H1 (cell line): ENCODE results near the gene TMEM238. TPM values are rescaled to one million over a fixed set of nuclear protein-coding genes. Genes with fewer than 3 reads are reported as not detected.

Experiments
- CTCF ChIA-PET: fragments of 300-600 bp; sonication (Branson Sonifier 250); formaldehyde crosslinking; loops from one replicate; lab custom pipeline; 2021; ENCODE audit not compliant: partially characterized antibody; lab: Charles Lee
- POLR2A ChIA-PET: fragments of 300-600 bp; sonication (Branson Sonifier 250); formaldehyde crosslinking; loops from one replicate; lab custom pipeline; 2021; ENCODE audit warnings: inconsistent platforms; ENCODE audit not compliant: partially characterized antibody; lab: Charles Lee
- DNase-seq, 2 experiments: peaks; one replicate each; pipeline versions ENCODE4 v3.0.0 to v3.0.0-alpha.2; 2010 to 2022; ENCODE audit warnings: low spot score in 2 of 2, low read depth in 1 of 2, mixed read lengths in 1 of 2
- FAIRE-seq: peaks from 2 replicates; lab custom pipeline; 2011; peaks lifted over from hg19 to GRCh38; lab: Jason Lieb, UNC
- H2AFZ ChIP-seq: 2 replicates; pipeline ENCODE4 v1.8.1; 2012; ENCODE audit warnings: low read length, inconsistent platforms
- H2AK5ac ChIP-seq: 2 replicates; pipeline ENCODE4 v1.6.1; 2013; ENCODE audit warnings: low read depth, low read length
- H2BK120ac ChIP-seq: replicated peaks from 2 replicates; pipeline ENCODE3; 2013; ENCODE audit warnings: low read depth, low read length, inconsistent platforms
- H2BK12ac ChIP-seq: 2 replicates; pipeline ENCODE4 v1.6.1; 2013; ENCODE audit warnings: low read depth, low read length
- H2BK15ac ChIP-seq: 2 replicates; pipeline ENCODE4 v1.6.1; 2013; ENCODE audit warnings: low read length
- H2BK20ac ChIP-seq: 2 replicates; pipeline ENCODE4 v1.6.1; 2013; ENCODE audit warnings: low read length
- H2BK5ac ChIP-seq: 2 replicates; pipeline ENCODE4 v1.6.1; 2013; ENCODE audit warnings: low read depth, low read length
- H3K14ac ChIP-seq: 2 replicates; pipeline ENCODE4 v1.6.1; 2013; ENCODE audit warnings: inconsistent platforms; ENCODE audit not compliant: insufficient read length
- H3K18ac ChIP-seq: 2 replicates; pipeline ENCODE4 v1.6.1; 2013; ENCODE audit warnings: low read length; ENCODE audit errors: extremely low read depth
- H3K23ac ChIP-seq: 2 replicates; pipeline ENCODE4 v1.6.1; 2013; ENCODE audit warnings: inconsistent platforms; ENCODE audit not compliant: insufficient read length
- H3K23me2 ChIP-seq: 2 replicates; pipeline ENCODE4 v1.6.1; 2013; ENCODE audit warnings: low read depth, low read length
- H3K27ac ChIP-seq: 2 replicates; pipeline ENCODE4 v1.6.1; 2011; ENCODE audit warnings: low read depth, low read length, inconsistent platforms
- H3K27me3 ChIP-seq, 4 experiments: replicated peaks in 1 of 4; 1 replicate in 1 of 4; 2 replicates in 3 of 4; pipeline versions ENCODE4 v1.6.1 to v1.8.1; 2011 to 2013; ENCODE audit warnings: low read length in 3 of 4, mild to moderate bottlenecking in 3 of 4, inconsistent platforms in 2 of 4, mixed read lengths in 2 of 4, moderate library complexity in 1 of 4; ENCODE audit not compliant: control insufficient read depth in 3 of 4, insufficient read depth in 3 of 4; ENCODE audit errors: extremely low read depth in 1 of 4
- H3K36me3 ChIP-seq, 4 experiments: 2 replicates each; pipeline versions ENCODE4 v1.6.1 to v1.8.1; 2011 to 2013; ENCODE audit warnings: mild to moderate bottlenecking in 4 of 4, low read length in 3 of 4, moderate library complexity in 2 of 4, control low read depth in 1 of 4, inconsistent platforms in 1 of 4; ENCODE audit not compliant: insufficient read depth in 4 of 4, control insufficient read depth in 2 of 4
- H3K4ac ChIP-seq: replicated peaks from 2 replicates; pipeline ENCODE3; 2013; ENCODE audit warnings: low read length, low read depth, mixed read lengths, inconsistent platforms; ENCODE audit not compliant: insufficient read length
- H3K4me1 ChIP-seq, 4 experiments: replicated peaks in 1 of 4; 1 replicate in 1 of 4; 2 replicates in 3 of 4; pipeline versions ENCODE4 v1.6.1 to v1.8.1; 2011 to 2013; ENCODE audit warnings: low read length in 3 of 4, inconsistent platforms in 2 of 4, mixed read lengths in 1 of 4; ENCODE audit not compliant: insufficient read depth in 4 of 4, control insufficient read depth in 3 of 4
- H3K4me2 ChIP-seq, 2 experiments: 2 replicates each; pipeline versions ENCODE4 v1.6.1 to v1.8.1; 2011 to 2013; ENCODE audit warnings: low read depth in 2 of 2, low read length in 2 of 2, control low read depth in 1 of 2, inconsistent platforms in 1 of 2, mild to moderate bottlenecking in 1 of 2; ENCODE audit not compliant: insufficient read depth in 1 of 2
- H3K4me3 ChIP-seq, 4 experiments: fragments of 200-600, 300-600 bp in 1 of 4; sonication (generic), shearing (Covaris generic), sonication (Bioruptor Twin) in 1 of 4; 2 replicates each; pipeline versions ENCODE4 v1.5.1 to v1.8.1; 2011 to 2016; ENCODE audit warnings: low read length in 4 of 4, low read depth in 3 of 4, control low read depth in 2 of 4, inconsistent platforms in 2 of 4, mild to moderate bottlenecking in 2 of 4, mixed read lengths in 1 of 4, moderate library complexity in 1 of 4; ENCODE audit not compliant: insufficient read depth in 2 of 4; ENCODE audit errors: extremely low read depth in 1 of 4
- H3K56ac ChIP-seq: replicated peaks from 2 replicates; pipeline ENCODE3; 2013; ENCODE audit warnings: low read depth, mild to moderate bottlenecking, mixed read lengths, low read length, inconsistent platforms; ENCODE audit not compliant: insufficient read length
- H3K79me1 ChIP-seq: 2 replicates; pipeline ENCODE4 v1.6.1; 2013; ENCODE audit warnings: low read depth, low read length, control low read depth
- H3K79me2 ChIP-seq, 2 experiments: 2 replicates each; pipeline versions ENCODE4 v1.6.1 to v1.8.1; 2012 to 2013; ENCODE audit warnings: low read length in 2 of 2, mild to moderate bottlenecking in 2 of 2, inconsistent platforms in 1 of 2; ENCODE audit not compliant: insufficient read depth in 2 of 2, control insufficient read depth in 1 of 2
- H3K9ac ChIP-seq, 4 experiments: replicated peaks in 1 of 4; 1 replicate in 1 of 4; 2 replicates in 3 of 4; pipeline versions ENCODE4 v1.6.1 to v1.8.1; 2011 to 2013; ENCODE audit warnings: low read depth in 3 of 4, low read length in 3 of 4, control low read depth in 2 of 4, mild to moderate bottlenecking in 2 of 4, moderate library complexity in 2 of 4, inconsistent platforms in 1 of 4; ENCODE audit errors: extremely low read depth in 1 of 4
- H3K9me3 ChIP-seq, 2 experiments: 2 replicates each; pipeline versions ENCODE4 v1.6.1 to v1.8.1; 2012 to 2013; ENCODE audit warnings: mild to moderate bottlenecking in 2 of 2, moderate library complexity in 2 of 2, control low read depth in 1 of 2, inconsistent platforms in 1 of 2, low read depth in 1 of 2, low read length in 1 of 2, mixed read lengths in 1 of 2; ENCODE audit not compliant: insufficient read depth in 2 of 2
- H4K20me1 ChIP-seq, 2 experiments: replicated peaks in 1 of 2; 2 replicates each; pipeline versions ENCODE3 to v1.8.1; 2011 to 2013; ENCODE audit warnings: inconsistent platforms in 2 of 2, low read length in 2 of 2, mild to moderate bottlenecking in 1 of 2; ENCODE audit not compliant: insufficient read depth in 2 of 2, control insufficient read depth in 1 of 2
- H4K5ac ChIP-seq: 2 replicates; pipeline ENCODE4 v1.6.1; 2013; ENCODE audit warnings: low read length, low read depth, mixed read lengths, inconsistent platforms; ENCODE audit not compliant: insufficient read length
- H4K8ac ChIP-seq: 2 replicates; pipeline ENCODE4 v1.8.0; 2013; ENCODE audit warnings: mild to moderate bottlenecking, moderate library complexity, low read length, inconsistent platforms; ENCODE audit not compliant: insufficient read depth; ENCODE audit errors: extremely low read depth
- H4K91ac ChIP-seq: replicated peaks from 2 replicates; pipeline ENCODE3; 2013; ENCODE audit warnings: low read length, mixed read lengths, inconsistent platforms; ENCODE audit not compliant: insufficient read length
- CREB1 ChIP-seq: IDR thresholded peaks from 2 replicates; pipeline ENCODE4 v1.6.1; 2012; ENCODE audit warnings: inconsistent platforms
- KDM1A ChIP-seq: fragments of 200-600, 300-600 bp; sonication (generic); IDR thresholded peaks from 2 replicates; pipeline ENCODE4 v1.7.1; 2016; ENCODE audit warnings: mild to moderate bottlenecking, low read length, borderline replicate concordance
- POLR2A ChIP-seq, 2 experiments: IDR thresholded peaks; 1 replicate in 1 of 2; 2 replicates in 1 of 2; pipeline ENCODE4 v1.6.1; 2011; ENCODE audit warnings: low read depth in 2 of 2, low read length in 2 of 2, mild to moderate bottlenecking in 2 of 2; ENCODE audit errors: control extremely low read depth in 1 of 2
- POLR2AphosphoS5 ChIP-seq: IDR thresholded peaks from 2 replicates; pipeline ENCODE4 v1.6.1; 2011; ENCODE audit warnings: low read depth, low read length
- ZNF274 ChIP-seq: IDR thresholded peaks from 2 replicates; pipeline ENCODE4 v1.7.0; 2012; ENCODE audit warnings: low read length, borderline replicate concordance; ENCODE audit errors: extremely low read depth
- WGBS, 2 experiments: shearing (Covaris generic) in 1 of 2; methylation state at CpG; one replicate each; pipeline versions ENCODE4 v1.1.6 to v1.1.7; 2013 to 2015; ENCODE audit warnings: low lambda C conversion rate in 2 of 2, mixed read lengths in 2 of 2, inconsistent platforms in 1 of 2, low coverage in 1 of 2, missing lambda C conversion rate in 1 of 2; ENCODE audit not compliant: insufficient replicate concordance in 2 of 2, insufficient coverage in 1 of 2, insufficient read length in 1 of 2; ENCODE audit errors: extremely low coverage in 1 of 2, missing lambda C conversion rate in 1 of 2; 5-methylcytosine and 5-hydroxymethylcytosine counted together
- polyA plus RNA-seq, 7 experiments: library from polyadenylated mRNA; depleted of rRNA in 3 of 7; stranded (reverse) in 5 of 7; unstranded in 2 of 7; fragments of >200 nt in 5 of 7; fragments of 200-250 nt in 2 of 7; gene quantifications; 1 replicate in 5 of 7; 2 replicates in 1 of 7; 4 replicates in 1 of 7; pipeline versions ENCODE4 v1.2.1 to v1.2.3, GENCODE V29; 2011 to 2013; ENCODE audit warnings: missing spikeins in 2 of 7, mixed read lengths in 2 of 7
- total RNA-seq: library from RNA; stranded (reverse); fragmentation: NEBNext Ultra II Directional; extraction: Animal tissue kit (Norgen Biotek cat#: 25700); gene quantifications from 2 replicates; pipeline ENCODE4 v1.2.1, GENCODE V29; 2021

Gene TMEM238
- total and polyA plus RNA-seq, 2 of the 8 experiments (the other 6 are each of a cell fraction or from before 2014, with no cell fraction given): 0.53 to 3.8 TPM

- Histone ChIP-seq H4K8ac (no peak overlapping the region), H2AFZ (no peak overlapping the region), H3K36me3 (peaks cover 23 to 35% (median 26%) of the 10 kb centered on the region in 4 experiments), H3K27ac (no peak overlapping the region), H3K23ac (no peak overlapping the region), H2BK5ac (no peak overlapping the region), H3K4ac (no peak overlapping the region), H4K91ac (no peak overlapping the region), H3K18ac (no peak overlapping the region), H2AK5ac (no peak overlapping the region), H2BK120ac (no peak overlapping the region), H3K23me2 (peaks cover 7% of the 10 kb centered on the region; the same call in 1 of the 2 replicates), H3K14ac (no peak overlapping the region), H3K79me2 (peaks cover 14 to 23% of the 10 kb centered on the region in 2 experiments; a peak in 3 of 4 replicates), H3K9ac (no peak overlapping the region), H3K9me3 (no peaks in the 10 kb centered on the region), H3K4me2 (no peak overlapping the region; a peak in 1 of 4 replicates), H3K79me1 (peaks cover 28% of the 10 kb centered on the region), H3K56ac (no peak overlapping the region), H4K20me1 (peaks cover 25 to 42% of the 10 kb centered on the region in 2 experiments), H3K27me3 (no peaks in the 10 kb centered on the region), H3K4me1 (peaks cover 0 to 46% (median 36%) of the 10 kb centered on the region in 4 experiments; a peak in 6 of 7 replicates), H2BK20ac (no peak overlapping the region), H2BK15ac (no peak overlapping the region), H3K4me3 (no peak overlapping the region), H2BK12ac (no peak overlapping the region), H4K5ac (no peak overlapping the region)
- DNase-seq (no peak), FAIRE-seq (no peak)
- CTCF ChIA-PET: interaction anchor here (1.1 to 6.1 kb wide), 2 partner anchors 11 to 98 kb away, joined by 3 to 39 read pairs; no protein-coding TSS in a partner anchor
- POLR2A ChIA-PET: interaction anchor here (1.0 to 26.7 kb wide), 14 partner anchors 8 to 184 kb away, joined by 3 to 874 read pairs (median 4); partner anchors contain the start of genes GARIN5B, HSPBP1, IL11 and KMT5C
- peak; percentile 47; the same call in 1 of the 2 replicates for TF ChIP-seq POLR2AphosphoS5
- TF ChIP-seq CREB1: no peak
- no peak for TF ChIP-seq ZNF274
- TF ChIP-seq POLR2A (IDR thresholded peaks at IDR 0.05; ENCODE audit: control extremely low read depth in 1 of 2, low read depth in 2 of 2, low read length in 2 of 2): peak in 1 of 2 experiments; percentile 67; a peak in 2 of 3 replicates
- peak; percentile 54; the same call in 1 of the 2 replicates for TF ChIP-seq KDM1A
- 90% methylated on average over 12 of the region's 12 CpGs; no CpG with 5 or more reads in 1 of the 2 experiments for WGBS, 2 experiments
Observed at GRCh38 chr19:55391191-55391670, 7.1 kb upstream of the TMEM238 start.
